ENCODE results near the gene COL25A1.
"Not testable (repeated sequence)": the region's sequence is repeated elsewhere in the genome, so short reads cannot be mapped to it uniquely, and the experiment has no call there.

Gene COL25A1

DNA sequence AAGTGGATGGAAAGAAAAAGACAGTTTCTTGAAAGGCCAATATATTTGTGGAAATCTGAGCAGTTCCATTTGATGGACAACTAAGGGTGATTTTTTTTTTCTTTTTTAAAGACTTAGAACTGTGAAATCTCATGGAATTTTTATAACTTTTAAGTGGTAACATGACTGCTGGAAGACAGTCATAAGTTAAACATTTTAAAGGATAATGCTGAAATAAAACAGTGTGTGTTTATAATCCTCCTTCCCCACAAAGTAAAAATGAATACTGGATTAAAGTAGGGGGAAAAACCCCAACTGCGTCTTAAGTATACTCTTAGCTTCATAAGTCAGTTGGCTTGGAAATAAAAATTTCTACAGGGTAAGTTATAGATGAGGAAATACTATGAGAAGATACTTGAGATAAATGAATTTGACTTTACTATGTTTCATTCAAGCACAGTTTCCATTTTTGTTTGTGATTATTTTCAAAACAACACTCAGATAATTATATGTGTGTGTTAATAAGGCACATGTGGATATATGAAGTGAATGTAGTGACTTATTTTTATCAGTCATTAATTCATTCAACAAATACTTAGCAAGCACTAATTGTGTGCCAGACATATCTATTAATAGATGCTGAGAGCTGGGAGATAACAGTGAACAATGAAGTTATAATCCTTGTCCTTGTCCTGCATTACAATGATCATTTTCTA lies 410.4 kb downstream of the COL25A1 start:
- no peak for DNase-seq

- DNase-seq, result no peak
These were observed 412.0 kb downstream of the COL25A1 start for GRCh38 chr4:108890484-108890881.

GRCh38 chr4:108889696-108890483 lies 412.6 kb downstream of the COL25A1 start:
- no peak for DNase-seq

DNA sequence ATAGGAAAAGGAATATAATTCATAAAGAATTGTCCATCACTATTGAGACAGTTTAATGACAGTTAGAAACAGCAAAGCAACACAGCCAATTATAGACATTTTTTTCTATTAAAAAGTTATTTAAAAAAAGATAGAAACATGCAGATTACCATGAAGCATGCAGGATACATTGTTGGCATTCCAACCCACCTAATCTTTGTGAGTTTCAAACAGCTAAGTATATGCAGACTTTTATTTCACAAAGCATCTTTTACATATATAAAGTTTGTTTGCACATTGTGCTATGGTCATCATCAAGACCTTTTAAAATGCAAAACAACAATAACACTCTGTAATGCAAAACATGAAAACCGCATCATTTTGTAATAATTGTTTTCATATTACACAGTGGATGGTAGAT lies 413.7 kb downstream of the COL25A1 start:
- no peak for DNase-seq

DNA sequence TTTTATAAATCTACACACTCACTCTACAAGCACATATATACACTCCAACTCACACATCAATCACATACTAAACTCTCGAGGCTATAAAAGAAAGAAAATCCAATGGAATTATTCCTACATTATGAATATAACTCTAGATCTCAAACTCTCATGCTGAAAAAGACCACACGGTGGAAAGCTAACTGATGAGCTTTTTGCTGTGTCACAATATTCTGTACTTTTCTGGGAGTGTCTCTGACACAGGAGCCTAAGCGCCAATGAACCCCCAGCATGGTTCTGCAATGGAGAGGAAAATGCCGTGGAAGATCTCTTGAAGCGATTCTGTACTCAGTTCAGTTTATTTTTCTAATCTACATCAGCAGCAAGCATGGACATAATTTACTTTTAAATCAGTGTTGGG lies 415.4 kb downstream of the COL25A1 start:
- DNase-seq, result no peak

GRCh38 chr4:108885211-108885610 lies 417.2 kb downstream of the COL25A1 start:
- no peak for DNase-seq

- no peak for DNase-seq
These were observed 417.9 kb downstream of the COL25A1 start for GRCh38 chr4:108884596-108884995.

GRCh38 chr4:108881986-108882385 lies 420.5 kb downstream of the COL25A1 start:
- no peak for DNase-seq

DNA sequence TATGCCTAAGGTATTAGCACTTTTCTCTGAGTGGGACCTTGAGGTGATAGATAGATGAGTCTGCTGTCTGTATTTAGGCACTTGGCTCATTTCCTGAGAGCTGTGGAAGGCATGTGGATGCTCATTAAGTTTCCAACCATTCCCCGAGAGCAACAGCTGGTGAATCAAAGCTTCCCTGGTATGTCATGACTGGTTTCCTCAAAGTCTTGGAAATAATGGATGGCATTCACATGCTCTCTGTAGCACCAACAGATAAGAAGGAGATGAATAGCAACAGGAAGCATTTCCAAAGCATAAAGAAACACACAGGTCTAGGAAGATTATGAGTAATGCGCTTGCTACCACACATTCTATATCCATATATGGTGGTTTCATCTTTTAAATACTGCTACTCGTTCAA lies 421.3 kb downstream of the COL25A1 start:
- no peak for DNase-seq

GRCh38 chr4:108878806-108879205 lies 423.7 kb downstream of the COL25A1 start:
- no peak for DNase-seq

GRCh38 chr4:108877821-108878220 lies 424.6 kb downstream of the COL25A1 start:
- no peak for DNase-seq

GRCh38 chr4:108874806-108875205 lies 427.7 kb downstream of the COL25A1 start:
- no peak for DNase-seq

GRCh38 chr4:108869970-108870369 lies 432.5 kb downstream of the COL25A1 start:
- not testable (repeated sequence) for DNase-seq

DNA sequence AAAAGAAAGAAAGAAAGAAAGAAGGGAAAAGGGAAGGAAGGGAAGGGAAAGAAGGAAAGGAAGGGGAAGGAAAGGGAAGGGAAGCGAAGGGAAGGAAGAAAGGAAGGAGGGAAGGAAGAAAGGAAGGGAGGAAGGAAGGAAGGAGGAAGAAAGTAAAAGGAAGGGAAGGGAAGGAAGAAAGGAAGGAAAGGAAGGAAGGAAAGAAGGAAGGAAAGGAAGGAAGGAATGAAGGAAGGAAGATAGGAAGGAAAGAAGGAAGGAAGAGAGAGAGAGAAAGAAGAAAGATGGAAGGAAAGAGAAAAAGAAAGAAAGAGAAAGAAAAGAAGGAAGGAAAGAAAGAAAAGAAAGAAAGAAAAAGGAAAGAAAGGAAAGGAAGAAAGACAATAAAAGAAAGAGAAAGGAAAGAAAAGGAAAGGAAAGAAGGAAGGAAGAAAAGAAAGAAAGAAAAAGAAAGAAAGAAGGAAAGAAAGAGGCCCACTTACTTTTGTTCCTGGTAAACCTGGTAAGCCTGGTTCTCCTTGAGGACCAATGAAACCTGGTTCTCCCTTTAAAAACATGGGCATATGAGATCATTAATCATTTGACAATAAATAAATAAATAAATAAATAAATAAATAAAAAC lies 433.7 kb downstream of the COL25A1 start:
- DNase-seq, result no peak

DNA sequence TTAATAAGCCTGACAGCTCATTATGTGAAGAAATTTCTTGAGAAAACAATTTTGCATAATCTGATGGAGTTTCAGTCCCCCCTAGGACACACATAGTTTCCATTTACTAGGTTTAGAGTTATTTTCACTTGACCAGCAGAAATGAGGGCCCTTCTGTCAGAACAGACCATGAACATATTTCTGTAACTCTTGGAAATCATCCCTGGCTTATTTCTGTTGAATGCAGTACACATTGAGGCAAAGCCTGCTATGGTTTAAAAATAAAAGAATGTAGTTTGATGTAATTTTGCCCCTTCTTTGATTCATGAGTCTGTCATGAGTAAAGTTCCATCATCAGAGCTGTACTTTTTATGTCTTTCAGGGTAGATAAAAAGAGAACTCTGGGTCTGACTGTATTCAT lies 435.0 kb downstream of the COL25A1 start:
- no peak for DNase-seq

- no peak for DNase-seq
These were observed 441.1 kb downstream of the COL25A1 start for GRCh38 chr4:108861334-108861733.

GRCh38 chr4:108854786-108855185 lies 447.7 kb downstream of the COL25A1 start:
- DNase-seq, result no peak

GRCh38 chr4:108852691-108853090 lies 449.8 kb downstream of the COL25A1 start:
- no peak for DNase-seq

- DNase-seq, result no peak
These were observed 451.1 kb downstream of the COL25A1 start for GRCh38 chr4:108851366-108851765.

DNA sequence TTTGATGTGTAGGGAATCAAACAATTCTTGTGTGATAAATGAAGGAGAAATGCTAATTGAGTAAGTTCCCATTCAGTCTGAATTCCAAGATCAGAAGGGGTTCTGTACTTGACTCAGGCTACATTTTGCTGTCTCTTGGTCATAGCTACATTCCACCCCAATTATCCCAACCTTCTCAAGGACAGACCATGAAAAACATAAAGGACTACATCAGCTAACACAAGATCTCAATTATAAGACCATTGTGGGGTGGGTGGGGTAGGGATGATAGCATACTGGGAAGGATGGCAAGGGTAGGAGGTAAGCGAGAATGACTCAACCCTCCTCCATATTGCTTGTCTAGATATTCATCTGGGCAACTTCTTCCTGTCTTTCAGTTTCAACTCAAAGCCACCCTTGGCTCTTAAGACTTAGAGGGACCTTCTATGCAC lies 452.2 kb downstream of the COL25A1 start:
- no peak for DNase-seq

- no peak for DNase-seq
These were observed 452.8 kb downstream of the COL25A1 start for GRCh38 chr4:108849611-108850168.

GRCh38 chr4:108846568-108846967 lies 455.9 kb downstream of the COL25A1 start:
- DNase-seq, result no peak

DNA sequence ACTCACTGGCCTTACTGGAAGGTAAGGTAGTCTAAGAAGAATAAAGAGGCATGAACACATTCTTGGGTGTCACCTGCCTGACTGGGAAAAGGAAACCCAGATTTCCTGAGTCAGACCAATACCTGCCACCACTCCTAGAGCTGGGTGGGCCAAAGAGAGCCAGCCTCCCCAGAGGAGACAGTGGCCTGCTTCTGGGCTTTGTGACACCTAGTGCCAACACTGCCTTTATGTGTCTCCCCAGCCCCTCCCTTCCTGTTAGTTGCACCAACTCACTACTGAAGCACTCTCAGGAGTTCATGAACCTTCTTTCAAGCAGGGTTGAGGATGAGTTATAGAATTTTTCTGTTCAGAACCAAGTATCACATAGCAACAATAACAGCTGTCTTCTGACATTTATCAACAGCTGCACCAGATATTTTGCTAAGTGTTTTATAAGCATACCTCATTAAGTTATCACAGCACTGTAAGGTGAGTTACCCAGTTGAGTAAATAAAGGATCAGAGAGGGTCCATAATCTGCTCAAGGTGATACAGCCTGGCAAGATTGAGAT lies 462.0 kb downstream of the COL25A1 start:
- DNase-seq, result no peak
